Tibial nerve (tissue), 4 donors: ENCODE measurements around the gene XPC. TPM values are rescaled to one million over a fixed set of nuclear protein-coding genes. Genes with fewer than 3 reads are reported as not detected.

Source experiments
- DNase-seq, 2 donors: peaks; one replicate each; pipeline ENCODE4 v3.0.0-alpha.2; 2019; ENCODE audit warnings: low spot score in 2 of 2
- H3K27ac ChIP-seq, 4 donors: fragments of 200-600 bp; sonication (generic) in 3 of 4; one replicate each; pipeline ENCODE4 v1.5.1; 2017 to 2019; ENCODE audit warnings: mild to moderate bottlenecking in 1 of 4
- H3K27me3 ChIP-seq, 2 donors: fragments of 200-600 bp; sonication (generic) in 1 of 2; one replicate each; pipeline versions ENCODE4 v1.5.1 to v1.6.0; 2017 to 2019
- H3K36me3 ChIP-seq, 3 donors: fragments of 200-600 bp; sonication (generic); one replicate each; pipeline ENCODE4 v1.5.1; 2018 to 2019
- H3K4me1 ChIP-seq, 4 donors: fragments of 200-600 bp; sonication (generic) in 3 of 4; one replicate each; pipeline ENCODE4 v1.5.1; 2017 to 2019
- H3K4me3 ChIP-seq, 4 donors: fragments of 200-600 bp; sonication (generic) in 3 of 4; one replicate each; pipeline ENCODE4 v1.5.1; 2017 to 2019; ENCODE audit warnings: mild to moderate bottlenecking in 1 of 4, moderate library complexity in 1 of 4
- H3K9me3 ChIP-seq, 4 donors: fragments of 200-600 bp; sonication (generic) in 3 of 4; one replicate each; pipeline ENCODE4 v1.5.1; 2017 to 2019
- EP300 ChIP-seq, 2 donors: sonication (generic); formaldehyde crosslinking; IDR thresholded peaks; one replicate each; pipeline ENCODE4 v1.6.1; 2017; ENCODE audit warnings: antibody characterized with exemption in 2 of 2, mild to moderate bottlenecking in 1 of 2
- POLR2A ChIP-seq, 2 donors: fragments of 450-650 bp; IDR thresholded peaks; one replicate each; pipeline ENCODE4 v1.6.1; 2017; ENCODE audit warnings: antibody characterized with exemption in 2 of 2, mild to moderate bottlenecking in 2 of 2, moderate library complexity in 2 of 2
- WGBS, 2 donors: methylation state at CpG; one replicate each; pipeline ENCODE4 v1.1.5; 2018; 5-methylcytosine and 5-hydroxymethylcytosine counted together
- total RNA-seq, 4 donors: library from RNA; depleted of rRNA; stranded (reverse); fragments of >200 nt; gene quantifications; one replicate each; pipeline ENCODE4 v1.1.0, GENCODE V29; 2016
- TF ChIP-seq, protein P1 (sequence below), 5 experiments: fragments of 200-600 bp in 3 of 5; fragments of 450-650 bp in 2 of 5; sonication (generic) in 3 of 5; IDR thresholded peaks; one replicate each; pipeline ENCODE4 v1.5.1; 2016 to 2019; ENCODE audit warnings: antibody characterized with exemption in 5 of 5, mild to moderate bottlenecking in 3 of 5, moderate library complexity in 2 of 5

Gene XPC
- total RNA-seq, 4 donors from 2014 or later, result 47.7 to 77.1 (median 61.3) TPM

DNA sequence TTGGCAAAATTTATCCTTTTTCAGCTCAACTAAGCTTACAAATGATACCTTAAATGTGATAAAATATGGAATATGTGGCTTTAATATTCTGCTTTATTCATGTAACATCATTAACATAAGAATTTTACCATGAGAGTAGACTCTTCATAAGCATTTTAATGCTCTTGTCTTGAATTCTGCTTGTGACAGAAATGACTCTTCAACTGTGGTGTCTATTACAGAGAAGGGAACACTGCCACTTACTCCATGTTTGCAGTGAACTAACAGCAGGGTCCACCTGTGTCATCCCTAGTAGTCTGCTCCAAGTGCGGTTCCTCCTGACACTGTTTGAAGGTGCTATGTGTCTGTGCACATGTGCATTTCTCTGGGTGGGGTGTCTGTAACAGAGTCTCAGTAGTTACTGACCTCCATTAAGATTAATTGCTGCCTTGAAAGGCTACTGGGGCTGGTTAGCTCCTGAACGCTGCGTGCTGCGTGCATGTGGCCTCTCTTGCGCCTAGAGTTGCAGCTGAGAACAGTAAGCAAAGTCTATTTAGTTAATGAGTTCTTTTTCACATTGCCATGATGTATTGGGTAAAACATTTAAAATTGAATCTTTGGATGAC is 8.6 kb upstream of the XPC start:
- TF ChIP-seq EP300 (IDR thresholded peaks at IDR 0.05) (no peak), POLR2A (IDR thresholded peaks at IDR 0.05) (no peak)
- TF ChIP-seq, protein P1, sequence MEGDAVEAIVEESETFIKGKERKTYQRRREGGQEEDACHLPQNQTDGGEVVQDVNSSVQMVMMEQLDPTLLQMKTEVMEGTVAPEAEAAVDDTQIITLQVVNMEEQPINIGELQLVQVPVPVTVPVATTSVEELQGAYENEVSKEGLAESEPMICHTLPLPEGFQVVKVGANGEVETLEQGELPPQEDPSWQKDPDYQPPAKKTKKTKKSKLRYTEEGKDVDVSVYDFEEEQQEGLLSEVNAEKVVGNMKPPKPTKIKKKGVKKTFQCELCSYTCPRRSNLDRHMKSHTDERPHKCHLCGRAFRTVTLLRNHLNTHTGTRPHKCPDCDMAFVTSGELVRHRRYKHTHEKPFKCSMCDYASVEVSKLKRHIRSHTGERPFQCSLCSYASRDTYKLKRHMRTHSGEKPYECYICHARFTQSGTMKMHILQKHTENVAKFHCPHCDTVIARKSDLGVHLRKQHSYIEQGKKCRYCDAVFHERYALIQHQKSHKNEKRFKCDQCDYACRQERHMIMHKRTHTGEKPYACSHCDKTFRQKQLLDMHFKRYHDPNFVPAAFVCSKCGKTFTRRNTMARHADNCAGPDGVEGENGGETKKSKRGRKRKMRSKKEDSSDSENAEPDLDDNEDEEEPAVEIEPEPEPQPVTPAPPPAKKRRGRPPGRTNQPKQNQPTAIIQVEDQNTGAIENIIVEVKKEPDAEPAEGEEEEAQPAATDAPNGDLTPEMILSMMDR (IDR thresholded peaks at IDR 0.05), result no peak
- no peak for DNase-seq
- no peaks in the 10 kb centered on the region for H3K27me3 ChIP-seq
- no peaks in the 10 kb centered on the region for H3K9me3 ChIP-seq
- no peak overlapping the region for H3K27ac ChIP-seq
- no peak overlapping the region for H3K4me3 ChIP-seq
- H3K36me3 ChIP-seq, result peaks cover 0 to 73% (median 9%) of the 10 kb centered on the region in 3 donors
- 88 to 94% methylated on average over 5 of the region's 5 CpGs for WGBS, 2 donors
- H3K4me1 ChIP-seq, result peaks cover 0 to 5% (median 0%) of the 10 kb centered on the region in 4 donors

DNA sequence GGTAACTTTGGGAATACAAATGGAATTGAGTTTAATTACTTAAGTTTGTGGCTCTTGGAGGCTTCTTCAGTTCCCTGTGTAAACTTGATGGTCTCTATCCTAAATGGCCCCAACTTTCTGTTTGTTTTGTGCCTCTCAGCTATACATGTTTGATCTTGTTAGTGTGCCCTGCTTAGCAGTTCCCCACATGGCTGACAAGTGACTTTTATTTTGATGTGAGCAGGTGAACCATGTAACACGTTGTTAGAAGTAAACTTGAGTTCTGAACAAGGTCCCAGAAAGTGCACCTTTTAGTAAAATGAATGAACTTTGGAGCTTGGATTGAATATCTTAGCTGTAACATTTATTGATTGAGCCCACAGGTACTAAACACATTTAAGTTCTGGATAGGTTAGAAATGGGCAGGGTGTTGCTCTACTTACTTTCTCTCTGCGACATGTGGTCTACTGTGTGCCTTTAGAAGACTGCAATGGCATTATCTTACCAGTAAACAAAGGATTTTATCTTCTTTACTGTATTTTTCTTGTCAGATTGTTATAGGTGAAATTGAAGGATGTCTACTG is 4.7 kb upstream of the XPC start:
- Histone ChIP-seq H3K27ac (no peak overlapping the region), H3K27me3 (no peaks in the 10 kb centered on the region), H3K9me3 (no peaks in the 10 kb centered on the region), H3K4me1 (peaks cover 0 to 26% (median 7%) of the 10 kb centered on the region in 4 donors), H3K36me3 (peaks cover 0 to 65% (median 9%) of the 10 kb centered on the region in 3 donors), H3K4me3 (no peak overlapping the region)
- DNase-seq, result no peak
- no peak for TF ChIP-seq EP300 (IDR thresholded peaks at IDR 0.05)
- no peak for TF ChIP-seq POLR2A (IDR thresholded peaks at IDR 0.05)
- TF ChIP-seq, protein P1 (IDR thresholded peaks at IDR 0.05), result no peak
- 64 to 66% methylated on average over 2 of the region's 2 CpGs for WGBS, 2 donors

DNA sequence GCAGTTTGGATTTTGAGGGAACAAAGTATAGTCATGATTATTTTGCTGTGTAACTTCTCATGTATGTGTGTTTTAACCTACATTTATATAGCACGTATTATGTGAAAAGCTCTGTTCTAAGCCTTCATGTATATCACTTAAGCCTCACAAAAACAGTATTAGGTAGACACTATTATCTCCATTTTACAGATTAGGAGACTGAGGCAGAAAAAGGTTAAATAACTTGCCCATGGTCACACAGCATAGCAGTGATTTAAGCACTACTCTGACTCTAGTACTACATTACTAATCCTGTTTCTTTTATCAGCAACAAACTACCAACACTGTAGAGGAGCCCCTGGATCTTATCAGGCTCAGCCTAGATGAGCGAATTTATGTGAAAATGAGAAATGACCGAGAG is 2.9 kb upstream of the XPC start:
- TF ChIP-seq, protein P1 (IDR thresholded peaks at IDR 0.05), result no peak
- no peak for TF ChIP-seq EP300 (IDR thresholded peaks at IDR 0.05)
- no peak for TF ChIP-seq POLR2A (IDR thresholded peaks at IDR 0.05)
- H3K27ac ChIP-seq, result no peak overlapping the region
- 94 to 98% methylated on average over 3 of the region's 3 CpGs for WGBS, 2 donors
- H3K9me3 ChIP-seq, result no peaks in the 10 kb centered on the region
- no peaks in the 10 kb centered on the region for H3K27me3 ChIP-seq
- H3K4me1 ChIP-seq, result peaks cover 0 to 43% (median 14%) of the 10 kb centered on the region in 4 donors
- DNase-seq, result no peak
- peaks cover 0 to 48% (median 9%) of the 10 kb centered on the region in 3 donors for H3K36me3 ChIP-seq
- no peak overlapping the region for H3K4me3 ChIP-seq

DNA sequence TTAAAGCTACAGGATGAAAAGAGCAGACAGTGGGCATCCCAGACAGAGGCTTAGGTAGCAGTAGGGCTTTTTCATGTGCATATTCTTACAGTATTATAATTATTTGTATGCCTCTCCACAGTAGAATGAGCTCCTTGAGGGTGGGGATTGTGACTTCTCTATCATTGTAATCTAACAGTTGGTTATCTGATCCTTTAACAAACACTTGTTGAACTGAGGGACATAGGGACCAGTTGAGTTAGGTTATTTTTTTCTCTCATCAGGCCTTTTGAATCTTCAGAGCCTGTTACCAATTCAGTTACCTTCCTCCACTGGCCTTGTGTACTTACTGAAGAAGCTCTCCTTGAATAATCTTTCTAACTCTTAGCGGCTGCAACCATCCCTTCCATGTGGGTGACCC is 1.4 kb upstream of the XPC start:
- H3K9me3 ChIP-seq, result no peaks in the 10 kb centered on the region
- WGBS, 2 donors, result 87 to 96% methylated on average over 1 of the region's 1 CpG

DNA sequence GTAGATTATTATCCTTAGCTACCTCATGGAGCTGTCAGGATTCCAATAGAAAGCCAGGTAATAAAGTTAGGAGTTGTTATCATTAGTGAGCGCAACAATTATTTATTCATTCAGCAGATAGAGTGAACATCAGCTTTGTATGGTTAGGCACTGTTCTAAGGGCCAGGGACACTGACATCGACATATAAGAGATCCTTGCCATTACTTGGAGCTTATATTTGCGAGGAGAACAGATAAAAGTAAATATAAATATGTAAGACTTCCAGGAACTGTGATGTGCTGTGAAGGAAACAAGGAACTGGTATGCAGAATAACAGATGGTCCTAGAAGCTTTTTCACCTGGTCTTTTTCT is 689 bp upstream of the XPC start:
- no peak for DNase-seq
- Histone ChIP-seq H3K27me3 (no peaks in the 10 kb centered on the region), H3K27ac (peak overlapping the region; percentile 63 to 99 (median 92)), H3K4me3 (peak overlapping the region; percentile 31 to 99 (median 85)), H3K9me3 (no peaks in the 10 kb centered on the region), H3K36me3 (peaks cover 0 to 29% (median 5%) of the 10 kb centered on the region in 3 donors), H3K4me1 (peaks cover 0 to 65% (median 19%) of the 10 kb centered on the region in 4 donors)
- TF ChIP-seq POLR2A (IDR thresholded peaks at IDR 0.05), result no peak
- TF ChIP-seq, protein P1 (IDR thresholded peaks at IDR 0.05), result no peak
- no peak for TF ChIP-seq EP300 (IDR thresholded peaks at IDR 0.05)
- WGBS, 2 donors, result 6 to 9% methylated on average over 3 of the region's 3 CpGs

More for the DNA sequence above, 1.4 kb upstream of the XPC start:
- H3K27ac ChIP-seq, result no peak overlapping the region
- no peak for DNase-seq
- H3K36me3 ChIP-seq, result peaks cover 0 to 34% (median 6%) of the 10 kb centered on the region in 3 donors
- H3K4me1 ChIP-seq, result peaks cover 0 to 58% (median 19%) of the 10 kb centered on the region in 4 donors
- H3K27me3 ChIP-seq, result no peaks in the 10 kb centered on the region
- no peak overlapping the region for H3K4me3 ChIP-seq
- TF ChIP-seq EP300 (IDR thresholded peaks at IDR 0.05) (no peak), POLR2A (IDR thresholded peaks at IDR 0.05) (no peak)
- TF ChIP-seq, protein P1 (IDR thresholded peaks at IDR 0.05), result no peak
